Astrocyte of the cerebellum (primary cell): ENCODE results near the gene TGM1.

ENCODE experiments used
- DNase-seq: peaks from one replicate; pipeline ENCODE4 v3.0.0-alpha.2; 2011; ENCODE audit warnings: low read depth
- H3K4me3 ChIP-seq: 2 replicates; pipeline ENCODE4 v1.5.1; 2011; ENCODE audit warnings: mild to moderate bottlenecking, low read depth, low read length, moderate library complexity
- in situ Hi-C: cut with HindIII; loops from 2 replicates; pipeline ENCODE4 v1.10.0; 2017; ENCODE audit warnings: low sequenced_read_pairs
- TF ChIP-seq, protein P1 (sequence below): IDR thresholded peaks from 2 replicates; pipeline ENCODE4 v1.5.1; 2012; ENCODE audit warnings: low read length, low read depth, moderate library complexity, mild to moderate bottlenecking; ENCODE audit errors: missing control alignments

Gene TGM1

DNA sequence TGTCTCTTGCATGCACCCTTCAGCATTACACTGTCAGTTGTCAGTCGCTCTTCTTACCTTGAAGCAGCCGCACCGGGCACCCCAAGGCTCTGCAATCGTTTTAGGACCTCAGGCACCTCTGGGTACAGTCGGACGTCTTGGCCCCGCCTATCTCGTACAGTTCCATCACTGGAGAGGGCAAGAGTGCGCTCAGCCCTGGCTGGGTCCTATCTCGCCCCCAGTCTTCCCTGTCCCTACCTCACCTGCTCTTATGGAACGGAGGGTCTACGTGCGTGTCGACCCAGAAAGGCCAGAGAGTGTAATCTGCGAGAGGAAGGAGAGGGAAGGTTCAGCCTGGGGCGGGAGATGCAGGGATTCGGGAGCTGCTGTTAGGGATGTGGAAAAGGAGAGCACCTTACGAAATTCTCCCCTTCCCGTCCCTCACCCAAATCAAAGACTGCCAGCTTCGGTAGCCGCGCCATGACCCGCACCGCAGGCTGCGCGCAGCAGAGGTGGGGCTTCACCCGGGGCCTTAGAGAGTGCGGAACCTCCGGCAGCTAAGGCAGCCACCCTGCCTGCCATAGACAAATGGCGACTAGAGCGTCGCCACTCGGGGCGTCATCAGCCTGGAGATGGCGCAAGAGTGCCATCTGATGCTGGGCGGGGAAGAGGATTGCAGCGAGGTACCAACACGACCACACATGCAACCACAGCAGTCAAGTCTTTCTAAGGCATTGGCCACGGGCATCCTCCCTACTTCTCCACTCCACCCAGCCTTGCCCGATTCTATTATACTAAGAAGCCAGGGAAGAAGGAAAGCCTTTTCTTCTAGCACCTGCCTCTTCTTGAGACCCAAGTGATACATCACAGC, 47.3 kb downstream of the TGM1 start, which contains the start of gene MDP1:
Gene MDP1, minus strand, starts transcription at position 572 of the 850 bp plus-strand sequence. Its CDS starts 111 bp downstream, at position 461.
- peak within 1 kb of the TSS; percentile 88 for H3K4me3 ChIP-seq
- peak; percentile 47 for DNase-seq
- in situ Hi-C loops = no loop called here
- TF ChIP-seq, protein P1, sequence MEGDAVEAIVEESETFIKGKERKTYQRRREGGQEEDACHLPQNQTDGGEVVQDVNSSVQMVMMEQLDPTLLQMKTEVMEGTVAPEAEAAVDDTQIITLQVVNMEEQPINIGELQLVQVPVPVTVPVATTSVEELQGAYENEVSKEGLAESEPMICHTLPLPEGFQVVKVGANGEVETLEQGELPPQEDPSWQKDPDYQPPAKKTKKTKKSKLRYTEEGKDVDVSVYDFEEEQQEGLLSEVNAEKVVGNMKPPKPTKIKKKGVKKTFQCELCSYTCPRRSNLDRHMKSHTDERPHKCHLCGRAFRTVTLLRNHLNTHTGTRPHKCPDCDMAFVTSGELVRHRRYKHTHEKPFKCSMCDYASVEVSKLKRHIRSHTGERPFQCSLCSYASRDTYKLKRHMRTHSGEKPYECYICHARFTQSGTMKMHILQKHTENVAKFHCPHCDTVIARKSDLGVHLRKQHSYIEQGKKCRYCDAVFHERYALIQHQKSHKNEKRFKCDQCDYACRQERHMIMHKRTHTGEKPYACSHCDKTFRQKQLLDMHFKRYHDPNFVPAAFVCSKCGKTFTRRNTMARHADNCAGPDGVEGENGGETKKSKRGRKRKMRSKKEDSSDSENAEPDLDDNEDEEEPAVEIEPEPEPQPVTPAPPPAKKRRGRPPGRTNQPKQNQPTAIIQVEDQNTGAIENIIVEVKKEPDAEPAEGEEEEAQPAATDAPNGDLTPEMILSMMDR = peak; percentile 60

DNA sequence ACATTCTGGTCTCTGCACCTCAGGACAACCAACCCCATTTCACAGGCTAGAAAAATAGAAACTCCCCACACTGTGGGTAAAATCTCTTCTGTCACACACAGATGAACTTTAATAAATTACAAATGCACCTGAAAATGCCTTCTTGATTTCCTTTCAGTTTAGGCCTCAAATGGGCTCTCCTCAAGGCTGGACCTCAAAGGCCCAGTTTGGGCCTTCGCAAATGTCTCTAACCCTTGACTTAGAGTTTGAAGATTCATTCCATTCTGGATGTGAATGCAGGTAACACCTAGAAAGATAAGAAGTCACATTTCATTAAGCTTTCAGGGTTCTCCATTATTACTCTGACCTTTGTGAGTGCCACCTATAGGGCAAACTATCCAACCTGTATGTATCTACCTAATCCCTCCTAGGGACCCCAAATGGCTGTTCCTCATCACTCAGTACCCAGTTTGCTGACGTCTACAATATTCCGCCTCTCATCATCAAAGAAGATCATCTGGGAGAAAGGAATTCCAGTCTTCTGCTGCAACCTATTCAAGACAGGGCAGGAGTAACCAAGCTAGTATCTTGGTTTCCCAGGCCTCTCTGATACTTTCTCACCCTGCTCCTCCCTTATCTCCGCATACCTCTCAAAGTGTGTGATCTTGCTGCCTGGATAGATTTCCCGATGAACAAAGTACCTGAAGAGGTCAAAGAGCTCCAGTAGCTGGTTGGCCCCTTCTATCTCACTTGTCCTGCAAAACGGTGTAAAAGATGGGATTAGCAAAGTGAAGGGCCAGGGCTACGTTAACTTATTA, 48.9 kb downstream of the TGM1 start:
- DNase-seq = no peak
- in situ Hi-C loops = no loop called here
- TF ChIP-seq, protein P1 = no peak
- H3K4me3 ChIP-seq = peak overlapping the region; percentile 74

DNA sequence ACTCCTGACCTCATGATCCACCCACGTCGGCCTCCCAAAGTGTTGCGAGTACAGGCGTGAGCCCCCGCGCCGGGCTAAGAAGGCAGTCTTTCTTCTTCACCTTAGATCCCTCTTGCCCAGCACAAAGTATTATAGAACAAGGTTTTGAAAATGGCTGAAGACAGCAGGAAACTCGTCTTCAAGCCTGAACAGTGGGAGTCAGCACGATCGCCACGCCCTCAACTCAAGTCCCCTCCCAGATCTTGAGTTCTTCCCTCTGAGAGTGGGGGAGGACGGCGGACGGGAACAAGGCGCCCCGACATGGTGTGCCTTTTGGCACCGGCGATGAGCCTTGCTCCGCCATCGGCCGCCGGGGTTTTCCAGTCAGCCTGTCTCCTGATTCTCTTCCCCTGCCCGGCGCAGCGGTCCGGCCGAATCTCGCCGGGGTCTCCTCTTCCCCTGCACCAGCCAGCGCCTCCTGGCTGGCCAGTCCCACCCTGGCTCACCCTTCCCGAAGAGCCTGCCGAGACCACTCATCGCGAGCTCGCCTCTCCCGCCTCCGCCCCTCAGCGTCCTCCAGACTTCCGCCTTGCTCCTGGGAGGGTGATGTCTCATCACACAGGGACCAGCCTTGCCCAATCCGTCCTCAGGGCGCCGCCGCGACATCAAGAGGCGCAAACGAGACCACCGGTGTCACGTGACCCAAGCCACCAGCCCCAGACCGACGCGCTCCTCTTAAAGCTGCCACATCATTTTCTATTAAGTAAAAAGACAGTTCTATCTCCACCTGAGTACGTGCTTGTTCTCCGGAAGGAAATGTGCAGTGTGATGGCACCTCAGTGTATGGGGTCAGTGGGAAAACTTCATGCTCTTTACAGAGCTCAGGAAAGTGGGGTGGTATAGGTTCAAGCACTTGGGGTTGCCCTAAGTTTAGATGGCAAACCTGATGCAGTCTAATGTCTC, 49.8 kb downstream of the TGM1 start, which contains the start of gene CHMP4A:
Gene CHMP4A, minus strand, starts transcription at position 565 of the 942 bp plus-strand sequence. Its CDS starts 49 bp downstream, at position 516.
- in situ Hi-C loops = no loop called here
- peak within 1 kb of the TSS; percentile 74 for H3K4me3 ChIP-seq
- TF ChIP-seq, protein P1 = peak; percentile 25
- peak; percentile 96 for DNase-seq

DNA sequence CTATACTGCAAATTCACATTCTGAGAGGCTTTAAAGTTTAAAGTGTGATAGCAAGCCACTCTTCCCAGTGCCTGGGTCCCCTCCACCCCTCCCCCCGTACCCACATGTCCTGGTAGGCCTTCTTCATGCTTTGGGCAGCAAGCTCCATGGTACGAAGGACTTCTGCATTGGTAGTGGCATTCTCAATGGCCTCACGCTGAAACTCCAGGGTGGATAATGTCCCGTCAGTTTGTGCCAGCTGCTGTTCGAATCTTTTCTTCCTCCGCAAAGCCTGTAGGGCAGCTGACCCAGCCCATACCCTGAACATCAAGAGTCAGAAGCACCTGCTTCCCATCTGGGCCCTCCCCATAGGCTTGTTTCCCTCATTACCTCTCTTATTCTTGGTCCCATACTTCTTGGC, 51.7 kb downstream of the TGM1 start:
- no peak overlapping the region for H3K4me3 ChIP-seq
- TF ChIP-seq, protein P1 = no peak
- DNase-seq = no peak
- in situ Hi-C loops = no loop called here

DNA sequence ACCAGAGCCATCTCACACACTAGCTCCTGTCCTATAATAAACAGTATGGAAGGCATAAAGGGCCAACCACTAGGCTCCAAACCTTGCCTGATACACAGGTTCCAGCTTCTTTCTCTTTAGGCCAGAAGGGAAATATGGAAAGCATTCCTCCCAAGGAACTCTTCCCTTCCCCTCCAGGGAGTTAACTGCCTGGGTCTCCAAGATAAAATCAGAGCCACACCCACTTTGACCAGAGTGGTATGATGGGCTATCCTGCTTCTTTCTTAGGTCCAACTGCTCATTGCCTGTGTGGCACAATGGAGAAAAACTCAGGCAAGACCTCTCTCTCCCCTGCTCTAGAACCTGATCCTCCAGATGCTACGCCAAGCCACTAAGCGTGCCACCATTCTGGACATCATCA, 55.4 kb downstream of the TGM1 start:
- TF ChIP-seq, protein P1 = no peak
- in situ Hi-C loops = loop anchor here (10.0 kb wide), 1 partner anchor 227 kb away; no protein-coding TSS in a partner anchor
- H3K4me3 ChIP-seq = no peak overlapping the region
- DNase-seq = no peak
